A549 treated with GW870086 at 1 μM for 4 hours (cell line): ENCODE results near the gene GALT. TPM values are rescaled to one million over a fixed set of nuclear protein-coding genes. Genes with fewer than 3 reads are reported as not detected.

Experiments used
- total RNA-seq: library from RNA; stranded (reverse); fragments of 200-300 nt; extraction: Qiagen RNA extraction; gene quantifications from 5 replicates; pipeline ENCODE4 v1.2.3, GENCODE V29; 2022; ENCODE audit warnings: low read depth

GALT gene
- 15.3 to 18.8 TPM (median 16.8 TPM) in 5 replicates for total RNA-seq

DNA sequence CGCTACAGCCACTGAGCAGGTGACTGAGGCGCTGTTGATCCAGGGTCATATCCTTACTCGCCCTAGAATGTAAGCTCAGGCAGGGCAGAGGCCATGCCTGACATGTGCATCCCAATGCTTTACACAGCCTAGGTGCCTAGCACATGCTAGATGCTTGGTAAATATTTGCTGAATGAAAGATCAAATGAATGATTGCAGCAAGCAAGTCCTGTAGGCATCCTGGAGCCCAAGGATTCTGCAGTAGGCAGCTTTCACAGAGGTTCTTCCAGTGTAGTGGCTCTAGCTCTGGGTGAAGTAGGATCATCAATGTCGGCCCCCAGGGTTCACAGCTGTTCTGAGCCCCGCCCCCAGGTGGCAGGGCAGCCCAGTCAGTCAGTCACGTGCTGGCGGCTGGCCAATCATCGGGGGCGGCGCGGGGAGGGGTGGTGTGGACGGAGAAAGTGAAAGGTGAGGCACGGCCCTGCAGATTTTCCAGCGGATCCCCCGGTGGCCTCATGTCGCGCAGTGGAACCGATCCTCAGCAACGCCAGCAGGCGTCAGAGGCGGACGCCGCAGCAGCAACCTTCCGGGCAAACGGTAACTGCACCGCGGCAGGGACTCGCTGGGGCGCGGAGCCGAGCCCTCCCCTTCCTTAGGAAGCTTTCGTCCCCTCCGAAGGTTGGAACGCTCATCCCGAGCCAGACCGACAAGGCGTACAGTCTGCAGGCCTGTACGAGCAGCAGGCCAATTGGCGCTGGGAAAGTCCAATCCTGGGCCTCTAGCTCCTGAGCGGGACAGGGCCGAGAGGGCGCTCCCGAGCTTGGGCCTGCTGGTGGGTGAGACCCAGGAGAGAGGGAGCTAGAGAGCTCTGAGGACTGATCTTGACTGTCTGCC is at the start of gene GALT:
Gene GALT (plus strand): TSS at position 465 of the 873 bp plus-strand sequence. CDS start 30 bp downstream, at position 495.

GRCh38 chr9:34611811-34612787 is 34.4 kb upstream of the GALT start, which contains the start of gene RPP25L:
Gene RPP25L, minus strand, starts transcription at chr9:34612097. Its CDS starts 801 bp downstream, at chr9:34611296.

DNA sequence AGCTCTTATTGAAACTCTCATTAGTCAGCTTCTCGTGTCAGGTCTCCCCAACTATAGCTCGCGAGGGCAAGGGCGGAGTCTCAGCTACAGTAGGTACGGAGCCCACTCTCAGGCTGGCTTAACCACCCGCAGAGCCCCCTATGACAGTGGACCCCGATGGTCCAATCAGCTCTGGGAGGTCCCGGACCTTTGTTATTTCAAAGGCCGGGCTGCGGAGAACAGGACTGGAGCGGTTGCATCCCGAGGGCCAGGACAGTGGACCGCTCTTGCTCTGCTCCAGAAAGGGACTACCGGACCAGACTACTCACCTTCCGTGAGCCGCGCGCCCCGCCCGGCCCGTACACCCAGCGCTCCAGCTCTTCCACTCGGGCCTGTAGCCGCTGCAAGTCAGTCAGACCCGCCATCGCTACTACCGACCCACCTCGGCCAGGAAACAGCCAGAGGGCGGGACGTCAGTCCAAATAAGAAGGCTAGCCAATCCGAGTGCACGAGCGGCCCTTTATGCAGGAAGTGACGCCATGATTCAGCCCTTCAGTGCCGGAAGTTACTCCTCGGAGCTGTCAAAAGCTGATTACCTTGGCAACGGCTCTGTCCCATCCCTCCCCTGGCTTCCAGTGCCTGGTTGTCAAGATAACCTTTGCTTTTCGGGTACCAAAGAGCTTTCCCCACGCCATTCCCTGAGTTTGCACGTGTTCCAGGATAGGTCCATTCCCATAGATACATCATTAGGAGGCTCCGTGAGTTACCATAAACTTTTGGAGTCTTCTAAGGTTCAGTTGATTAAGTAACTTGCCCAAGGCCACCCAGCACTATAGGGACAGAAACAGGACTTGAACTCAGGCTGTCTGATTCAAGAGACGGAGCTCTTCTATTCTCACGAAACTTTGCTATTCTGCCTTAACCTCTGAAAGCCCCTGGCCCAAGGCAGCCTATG is 26.1 kb upstream of the GALT start, which contains the start of gene DCTN3:
Gene DCTN3 (minus strand): TSS at position 435 of the 934 bp plus-strand sequence. CDS start 31 bp downstream, at position 404.

GRCh38 chr9:34628656-34629490 is 17.6 kb upstream of the GALT start, which contains the start of gene ARID3C:
Gene ARID3C, minus strand, starts transcription at chr9:34629066. Its CDS starts 1,052 bp downstream, at chr9:34628014.

DNA sequence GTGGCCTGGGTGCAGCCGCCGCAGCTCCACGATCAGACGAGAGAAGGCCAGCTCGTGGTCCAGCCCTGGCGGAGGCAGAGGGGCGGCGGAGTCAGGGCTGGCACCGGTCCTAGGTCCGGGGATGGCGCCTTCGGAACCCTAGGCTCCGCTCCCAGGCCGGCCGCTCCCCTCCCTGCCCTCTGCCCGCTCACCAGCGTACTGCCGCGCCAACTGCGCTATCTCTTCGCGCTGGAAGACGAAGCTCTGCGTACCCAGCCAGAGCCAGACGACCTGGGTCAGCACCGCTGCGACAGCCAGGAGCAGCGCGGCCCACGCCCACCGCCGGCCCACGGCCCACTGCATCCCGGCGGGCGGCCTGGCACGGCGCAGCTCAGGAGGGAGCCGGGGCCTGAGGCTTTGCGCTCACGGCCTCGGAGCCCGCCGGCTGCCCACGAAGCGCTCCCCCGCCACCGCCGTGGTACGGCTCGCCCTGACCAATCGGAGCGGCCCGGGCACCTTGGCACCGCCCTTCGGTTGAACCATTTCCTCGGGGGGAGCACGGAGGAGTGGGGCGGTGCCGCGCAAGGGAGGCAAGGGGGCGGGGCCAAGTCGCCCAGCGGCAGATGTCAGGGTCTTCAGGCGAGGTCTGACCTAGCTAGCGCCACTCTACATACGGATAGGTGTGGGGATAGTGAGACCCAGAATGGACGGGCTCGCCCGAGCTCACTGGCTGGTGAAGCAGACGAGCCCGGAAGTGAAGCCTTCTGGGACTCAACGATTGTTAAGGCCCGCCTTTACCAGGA is 8.9 kb upstream of the GALT start, which contains the start of gene SIGMAR1:
Gene SIGMAR1 (minus strand): TSS at position 432 of the 782 bp plus-strand sequence. CDS start 90 bp downstream, at position 342.

DNA sequence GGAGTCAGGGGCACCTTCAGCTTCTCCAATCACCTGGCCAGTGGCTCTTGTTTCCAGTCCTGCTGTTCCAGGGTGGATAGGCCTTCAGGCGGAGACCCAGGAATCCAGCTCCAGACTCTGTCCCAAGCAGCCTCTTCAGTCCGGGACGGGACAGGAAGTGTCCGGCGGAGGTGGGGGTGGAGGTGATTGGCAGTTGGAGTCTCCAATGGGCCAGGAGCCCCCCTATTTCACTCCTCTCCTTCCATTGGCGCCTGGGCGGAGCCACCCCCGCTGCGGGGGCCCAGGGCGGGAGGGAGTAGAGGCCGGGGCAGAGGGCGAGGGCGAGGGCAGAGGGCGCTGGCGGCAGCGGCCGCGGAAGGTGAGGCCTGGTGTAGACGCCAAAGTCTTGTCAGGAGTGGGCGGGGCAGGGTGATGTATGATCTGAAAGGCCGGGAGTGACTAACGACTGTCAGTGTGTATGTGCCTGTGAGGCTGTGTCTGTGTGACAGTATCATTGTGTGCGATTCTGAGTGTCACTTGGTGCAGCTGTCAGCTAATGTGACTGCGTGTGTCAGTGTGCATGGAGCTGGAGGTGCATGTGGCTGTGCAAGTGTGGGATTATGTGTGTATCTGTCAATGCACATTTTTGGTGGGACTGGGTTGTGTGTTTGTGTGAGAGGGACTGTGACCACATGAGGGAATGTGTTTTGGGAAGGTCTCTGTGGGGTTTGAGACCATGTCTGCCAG is 5.6 kb downstream of the GALT start, which contains the start of gene IL11RA:
Gene IL11RA (plus strand): TSS at position 310 of the 726 bp plus-strand sequence. CDS start 3,033 bp downstream, outside the sequence.

DNA sequence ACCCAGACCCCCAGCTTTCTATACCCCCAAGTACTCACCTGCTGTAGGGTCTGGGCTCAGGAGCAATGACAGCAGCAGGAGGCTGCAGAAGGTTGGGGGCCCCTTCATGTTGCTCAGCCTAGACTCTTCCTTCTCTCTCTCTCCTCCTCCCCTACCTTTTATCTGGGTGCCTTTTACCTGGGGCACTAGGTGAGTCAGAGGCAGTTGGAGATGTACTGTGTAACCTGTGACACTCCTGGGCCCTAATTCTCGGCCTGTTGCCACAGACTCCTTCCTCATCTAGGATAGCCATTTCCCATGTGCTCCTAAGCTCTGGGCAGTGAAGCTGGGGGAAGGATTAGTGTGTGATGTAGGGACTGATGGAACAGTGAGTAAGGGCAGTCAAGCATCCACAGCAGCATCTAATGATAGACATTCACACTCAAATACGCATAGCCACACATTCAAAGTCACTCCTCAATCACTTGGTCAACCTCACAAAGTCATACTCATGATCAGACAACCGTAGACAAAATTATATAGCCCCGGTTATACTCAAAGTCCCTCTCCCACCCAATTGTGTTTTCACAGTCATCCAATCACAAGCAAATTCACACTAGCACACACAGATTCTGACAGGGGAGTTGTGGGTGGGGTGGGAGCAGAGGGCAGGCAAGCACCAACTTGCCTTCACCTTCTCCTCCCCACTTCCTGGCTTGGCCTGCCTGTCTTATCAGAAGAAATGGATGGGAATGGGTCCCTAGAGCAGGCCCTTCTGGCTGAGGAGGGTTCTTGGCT is 16.2 kb downstream of the GALT start, which contains the start of gene CCL27:
Gene CCL27 (minus strand): TSS at position 132 of the 777 bp plus-strand sequence. CDS start 24 bp downstream, at position 108.

DNA sequence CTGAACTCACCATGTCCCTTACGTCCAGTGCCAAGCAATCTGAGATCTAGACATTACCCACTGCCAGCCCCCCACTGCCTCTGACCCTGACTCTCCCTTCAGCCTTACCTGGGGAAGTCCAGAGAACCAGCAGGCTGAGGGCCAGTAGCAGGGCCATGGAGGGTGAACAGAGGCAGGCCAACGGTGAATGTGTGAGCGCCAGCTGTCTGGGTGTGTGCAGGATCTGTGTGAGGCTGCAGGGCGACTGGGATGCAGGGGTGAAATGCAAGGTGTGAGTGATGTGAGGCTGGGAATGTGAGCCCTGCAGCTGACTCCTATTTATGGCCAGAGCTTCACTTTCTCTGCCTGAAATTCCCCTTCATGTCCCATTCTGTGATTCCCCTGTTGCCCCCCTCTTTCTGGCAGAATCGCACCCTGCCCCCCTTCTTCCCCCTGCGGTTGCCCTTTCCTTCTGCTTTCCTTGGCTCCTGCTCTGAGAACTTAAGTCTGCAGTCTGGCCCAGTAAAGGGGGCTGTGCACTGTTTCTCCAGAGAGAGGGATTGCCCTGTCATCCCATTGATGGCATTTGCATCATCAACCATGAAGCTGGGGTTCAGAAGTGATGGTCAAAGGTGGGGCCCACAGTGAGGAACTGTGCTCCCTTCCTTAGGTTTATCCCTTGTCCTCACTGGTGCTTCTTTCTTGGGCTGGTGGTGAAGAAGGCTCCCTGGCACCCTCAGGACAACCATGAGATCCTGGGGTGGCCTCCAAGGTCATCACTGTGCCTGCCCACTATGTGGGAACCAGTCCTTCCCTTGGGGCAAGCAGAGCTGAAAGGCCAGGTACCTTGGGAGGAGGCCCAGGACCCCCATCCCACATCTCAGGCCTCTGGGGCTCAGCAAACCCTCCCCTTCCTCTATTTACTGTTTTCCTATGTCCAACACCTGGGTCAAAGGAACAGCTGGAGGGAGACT is 44.8 kb downstream of the GALT start, which contains the start of gene CCL19:
Gene CCL19 (minus strand): TSS at position 294 of the 953 bp plus-strand sequence. CDS start 137 bp downstream, at position 157.

Other genes starting within 250 kb of the GALT start
- 14.8 to 18.2 TPM (median 17.1 TPM) in 5 replicates for gene FAM219A, start 188.1 kb upstream of the GALT start, total RNA-seq
- 0.17 to 0.65 TPM (median 0.25 TPM) in 5 replicates for gene DNAI1, start 187.9 kb upstream of the GALT start, total RNA-seq
- 0.88 to 2.9 TPM (median 2.0 TPM) in 5 replicates for gene ENHO, start 123.7 kb upstream of the GALT start, total RNA-seq
- gene CNTFR, start 57.0 kb upstream of the GALT start, total RNA-seq: 0.10 to 0.24 TPM (median 0.12 TPM) in 3 of 5 replicates, not detected in the others
- 40.9 to 44.7 TPM (median 43.1 TPM) in 5 replicates for gene RPP25L, start 34.6 kb upstream of the GALT start, total RNA-seq
- gene DCTN3, start 26.2 kb upstream of the GALT start, total RNA-seq: 104 to 115 TPM (median 110 TPM) in 5 replicates
- 0.15 to 0.41 TPM (median 0.21 TPM) in 4 of 5 replicates, not detected in the other for gene ARID3C, start 17.6 kb upstream of the GALT start, total RNA-seq
- 158 to 188 TPM (median 185 TPM) in 5 replicates for gene SIGMAR1, start 8.9 kb upstream of the GALT start, total RNA-seq
- 5.2 to 7.0 TPM (median 5.7 TPM) in 5 replicates for gene IL11RA, start 5.5 kb downstream of the GALT start, total RNA-seq
- 0.19 TPM in 1 of 5 replicates, not detected in the others for gene CCL27, start 16.0 kb downstream of the GALT start, total RNA-seq
- gene CCL19, start 44.6 kb downstream of the GALT start, total RNA-seq: not detected in 5 replicates
- gene CCL21, start 63.5 kb downstream of the GALT start, total RNA-seq: not detected in 5 replicates